CD4-positive, alpha-beta T cell (primary cell): ENCODE results near the gene B4GALT2. TPM values are rescaled to one million over a fixed set of nuclear protein-coding genes. Genes with fewer than 3 reads are reported as not detected.

Experiments
- ATAC-seq: fragments of 200-7000 bp; cut with Tn5 transposase; one replicate; pipeline ENCODE4 v1.10.0; 2022; ENCODE audit warnings: mild to moderate bottlenecking; ENCODE audit not compliant: poor library complexity
- CTCF ChIA-PET: fragments of 350-600 bp; sonication (Branson Sonifier 250); formaldehyde crosslinking; loops from one replicate; lab custom pipeline; 2021; ENCODE audit warnings: antibody characterized with exemption, inconsistent platforms; lab: Charles Lee
- POLR2A ChIA-PET: fragments of 350-600 bp; sonication (Branson Sonifier 250); formaldehyde crosslinking; loops from one replicate; lab custom pipeline; 2021; ENCODE audit warnings: antibody characterized with exemption, inconsistent platforms; lab: Charles Lee
- DNase-seq, 14 experiments: peaks; one replicate each; pipeline ENCODE4 v3.0.0-alpha.2; 2013 to 2020; ENCODE audit warnings: mixed read lengths in 2 of 14
- H3K27ac ChIP-seq, 2 donors: one replicate each; pipeline versions ENCODE4 v1.5.1 to v1.7.0; 2013; ENCODE audit warnings: low read length in 2 of 2, low read depth in 1 of 2, mild to moderate bottlenecking in 1 of 2
- H3K27me3 ChIP-seq, 2 experiments: 1 replicate in 1 of 2; 2 replicates in 1 of 2; pipeline versions ENCODE4 v1.6.1 to v1.7.0; 2013; ENCODE audit warnings: low read length in 2 of 2, control low read depth in 1 of 2, mild to moderate bottlenecking in 1 of 2, moderate library complexity in 1 of 2; ENCODE audit not compliant: insufficient read depth in 2 of 2, control insufficient read depth in 1 of 2
- H3K36me3 ChIP-seq: one replicate; pipeline ENCODE4 v1.6.1; 2013; ENCODE audit warnings: low read length, control low read depth; ENCODE audit not compliant: insufficient read depth
- H3K4me1 ChIP-seq: one replicate; pipeline ENCODE4 v1.6.1; 2013; ENCODE audit warnings: low read length, control low read depth; ENCODE audit not compliant: insufficient read depth
- H3K4me3 ChIP-seq: one replicate; pipeline ENCODE4 v1.5.1; 2013; ENCODE audit warnings: mild to moderate bottlenecking, low read length, moderate library complexity
- H3K9me3 ChIP-seq, 2 experiments: 1 replicate in 1 of 2; 2 replicates in 1 of 2; pipeline versions ENCODE4 v1.6.1 to v1.7.0; 2013; ENCODE audit warnings: low read length in 2 of 2, mild to moderate bottlenecking in 2 of 2, control low read depth in 1 of 2, moderate library complexity in 1 of 2; ENCODE audit not compliant: control insufficient read depth in 1 of 2, insufficient read depth in 1 of 2
- H3K27ac Mint-ChIP-seq: one replicate; pipeline ENCODE4 v1.8.0; 2020; ENCODE audit warnings: mixed read lengths
- H3K27me3 Mint-ChIP-seq: one replicate; pipeline ENCODE4 v1.8.0; 2021; ENCODE audit warnings: mixed read lengths
- H3K36me3 Mint-ChIP-seq: one replicate; pipeline ENCODE4 v1.8.0; 2021; ENCODE audit warnings: low read depth, mixed read lengths
- H3K4me1 Mint-ChIP-seq: one replicate; pipeline ENCODE4 v1.8.0; 2021; ENCODE audit warnings: low read depth, mixed read lengths
- H3K4me3 Mint-ChIP-seq: one replicate; pipeline ENCODE4 v1.8.0; 2020; ENCODE audit warnings: mild to moderate bottlenecking, mixed read lengths
- H3K9me3 Mint-ChIP-seq: one replicate; pipeline ENCODE4 v1.8.0; 2020; ENCODE audit warnings: mixed read lengths
- intact Hi-C, 2 experiments: fragments of 100-400 bp; cut with DNase I in 1 of 2; cut with micrococcal nuclease in 1 of 2; formaldehyde crosslinking; loops; one replicate each; pipeline versions ENCODE4 v1.15.1 to v1.9.0; 2023 to 2025; cut with DNase I, micrococcal nuclease
- total RNA-seq, 174 experiments: library from RNA in 2 of 174; stranded (reverse) in 2 of 174; gene quantifications; one replicate each; pipeline ENCODE4 v1.2.3 and lab custom pipeline; 2021 to 2026
- TF ChIP-seq, protein P1 (sequence below): fragments of 200-600 bp; IDR thresholded peaks from one replicate; pipeline ENCODE4 v1.8.0; 2022; ENCODE audit warnings: antibody characterized with exemption, mild to moderate bottlenecking

The B4GALT2 gene
- total RNA-seq, 2 experiments from 2014 or later: 0.22 to 0.34 TPM

DNA sequence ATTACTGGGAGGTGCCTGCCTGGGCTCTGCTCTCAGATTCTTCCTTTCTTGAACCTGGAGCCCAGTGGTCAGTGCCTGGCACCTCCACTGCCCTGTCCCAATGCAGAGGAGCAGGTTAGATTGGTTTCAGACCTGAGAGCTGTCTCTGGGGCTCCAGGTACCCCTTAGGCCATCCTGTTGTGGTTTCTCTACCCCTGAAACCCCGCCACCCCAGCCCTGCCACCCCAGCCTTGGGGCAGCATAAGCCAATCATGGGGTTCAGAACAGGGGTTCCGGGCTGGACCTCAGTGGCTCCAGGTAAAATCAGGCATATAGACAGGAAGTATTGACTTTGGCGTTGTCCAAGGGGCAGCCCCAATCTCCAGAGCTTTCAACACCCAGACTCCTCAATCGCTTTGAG lies 55.4 kb downstream of the B4GALT2 start:
- H3K27me3 Mint-ChIP-seq: no peaks in the 10 kb centered on the region
- intact Hi-C loops: loop anchor here in 1 of 2 experiments (5.0 kb wide), 4 partner anchors 42 to 638 kb away; partner anchors contain the start of genes ARMH1, CCDC24, DMAP1 and KDM4A
- Histone ChIP-seq H3K4me3 (no peak overlapping the region), H3K9me3 (no peaks in the 10 kb centered on the region), H3K27ac (no peak overlapping the region), H3K36me3 (no peaks in the 10 kb centered on the region), H3K4me1 (peaks cover 15% of the 10 kb centered on the region), H3K27me3 (no peaks in the 10 kb centered on the region)
- DNase-seq: no peak
- H3K4me3 Mint-ChIP-seq: no peak overlapping the region
- H3K4me1 Mint-ChIP-seq: peaks cover 17% of the 10 kb centered on the region
- no peak for ATAC-seq
- H3K36me3 Mint-ChIP-seq: no peaks in the 10 kb centered on the region
- TF ChIP-seq, protein P1, sequence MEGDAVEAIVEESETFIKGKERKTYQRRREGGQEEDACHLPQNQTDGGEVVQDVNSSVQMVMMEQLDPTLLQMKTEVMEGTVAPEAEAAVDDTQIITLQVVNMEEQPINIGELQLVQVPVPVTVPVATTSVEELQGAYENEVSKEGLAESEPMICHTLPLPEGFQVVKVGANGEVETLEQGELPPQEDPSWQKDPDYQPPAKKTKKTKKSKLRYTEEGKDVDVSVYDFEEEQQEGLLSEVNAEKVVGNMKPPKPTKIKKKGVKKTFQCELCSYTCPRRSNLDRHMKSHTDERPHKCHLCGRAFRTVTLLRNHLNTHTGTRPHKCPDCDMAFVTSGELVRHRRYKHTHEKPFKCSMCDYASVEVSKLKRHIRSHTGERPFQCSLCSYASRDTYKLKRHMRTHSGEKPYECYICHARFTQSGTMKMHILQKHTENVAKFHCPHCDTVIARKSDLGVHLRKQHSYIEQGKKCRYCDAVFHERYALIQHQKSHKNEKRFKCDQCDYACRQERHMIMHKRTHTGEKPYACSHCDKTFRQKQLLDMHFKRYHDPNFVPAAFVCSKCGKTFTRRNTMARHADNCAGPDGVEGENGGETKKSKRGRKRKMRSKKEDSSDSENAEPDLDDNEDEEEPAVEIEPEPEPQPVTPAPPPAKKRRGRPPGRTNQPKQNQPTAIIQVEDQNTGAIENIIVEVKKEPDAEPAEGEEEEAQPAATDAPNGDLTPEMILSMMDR: no peak
- H3K9me3 Mint-ChIP-seq: no peaks in the 10 kb centered on the region
- POLR2A ChIA-PET: no interaction called here
- CTCF ChIA-PET: interaction anchor here (2.5 kb wide), 1 partner anchor 60 kb away, joined by 13 read pairs; the partner anchor contains the start of gene ATP6V0B
- no peak overlapping the region for H3K27ac Mint-ChIP-seq

DNA sequence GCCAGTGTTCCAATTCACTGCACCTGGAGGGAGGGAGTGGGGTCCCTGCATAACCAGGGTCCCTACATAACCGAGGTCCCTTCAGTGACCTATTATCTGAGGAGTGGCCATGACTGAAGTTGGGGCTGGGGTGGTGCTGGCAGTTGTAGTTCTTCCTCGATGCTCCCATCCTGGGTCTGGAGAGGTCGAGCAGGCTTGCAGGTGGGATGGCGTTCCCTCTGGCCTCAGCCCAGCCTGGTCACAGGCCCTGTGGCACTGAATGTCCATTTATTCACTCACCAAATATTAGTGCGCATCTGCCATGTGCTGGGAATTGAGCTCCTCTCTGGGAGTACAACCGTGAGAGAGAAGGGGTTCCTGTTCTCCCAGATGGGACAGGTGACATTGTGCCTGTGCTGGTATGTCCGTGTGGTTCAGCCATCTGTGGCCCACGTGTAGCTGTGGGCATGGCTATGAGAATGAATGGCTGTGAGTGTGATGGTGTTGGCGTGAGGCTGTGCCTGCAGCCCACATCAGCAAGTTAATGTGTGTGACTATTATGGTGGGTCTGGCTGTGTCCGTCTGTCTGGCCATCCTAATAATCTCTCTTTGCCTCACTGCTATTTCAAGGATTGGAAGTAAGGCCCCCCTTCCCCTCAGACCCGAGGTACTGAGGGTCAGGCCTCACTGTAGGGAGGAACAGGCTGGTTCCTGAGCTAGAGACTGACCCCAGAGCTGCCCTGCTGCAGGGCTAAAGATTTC lies 56.1 kb downstream of the B4GALT2 start:
- no peaks in the 10 kb centered on the region for H3K9me3 ChIP-seq
- H3K4me3 ChIP-seq: no peak overlapping the region
- H3K27me3 ChIP-seq: no peaks in the 10 kb centered on the region
- Mint-ChIP-seq H3K27ac (no peak overlapping the region), H3K4me3 (no peak overlapping the region), H3K36me3 (no peaks in the 10 kb centered on the region), H3K4me1 (peaks cover 11% of the 10 kb centered on the region), H3K27me3 (no peaks in the 10 kb centered on the region), H3K9me3 (no peaks in the 10 kb centered on the region)
- ATAC-seq: no peak
- TF ChIP-seq, protein P1: no peak
- CTCF ChIA-PET: interaction anchor here (2.0 to 2.5 kb wide), 2 partner anchors 30 to 60 kb away, joined by 13 to 49 read pairs; partner anchors contain the start of gene ATP6V0B
- no peak for DNase-seq
- POLR2A ChIA-PET: no interaction called here
- H3K27ac ChIP-seq: no peak overlapping the region
- no peaks in the 10 kb centered on the region for H3K36me3 ChIP-seq
- H3K4me1 ChIP-seq: peaks cover 10% of the 10 kb centered on the region
- intact Hi-C loops: loop anchor here in 1 of 2 experiments (5.0 kb wide), 5 partner anchors 43 to 637 kb away; partner anchors contain the start of genes ARMH1, CCDC24, DMAP1 and KDM4A

DNA sequence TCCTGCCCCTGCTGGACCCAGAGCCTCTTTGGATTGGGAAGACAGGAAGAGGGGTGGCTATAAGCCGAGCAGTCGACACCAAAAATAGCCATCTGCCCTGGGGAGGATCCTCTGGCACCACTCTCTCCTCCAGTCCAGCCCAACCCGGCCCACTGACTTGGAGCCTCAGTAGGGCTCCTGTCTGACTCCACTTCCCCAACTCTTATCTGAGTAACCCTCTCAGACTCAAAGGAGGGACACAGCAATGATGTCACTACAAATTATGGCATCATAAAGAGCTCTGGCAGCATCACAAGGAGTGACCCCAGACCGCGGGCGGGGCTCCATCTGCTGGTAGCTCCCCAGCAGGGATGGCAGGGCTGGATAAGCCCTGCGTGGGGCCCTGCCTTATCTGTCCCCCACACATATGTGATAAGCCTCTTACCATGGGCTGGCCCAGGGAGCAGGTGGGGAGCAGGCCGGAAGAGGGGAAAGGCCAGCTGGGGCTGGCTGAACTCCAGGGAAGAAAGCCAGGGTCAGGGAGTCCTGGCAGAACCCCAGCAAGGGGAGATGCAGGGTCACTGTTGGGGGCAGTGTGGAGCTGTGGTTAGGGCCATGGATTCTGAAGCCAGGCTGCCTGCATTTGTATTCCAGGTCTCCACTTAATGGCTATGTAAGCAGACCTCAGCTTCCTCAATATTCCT lies 56.9 kb downstream of the B4GALT2 start:
- no peaks in the 10 kb centered on the region for H3K27me3 Mint-ChIP-seq
- Histone ChIP-seq H3K36me3 (no peaks in the 10 kb centered on the region), H3K9me3 (no peaks in the 10 kb centered on the region), H3K27me3 (no peaks in the 10 kb centered on the region), H3K27ac (no peak overlapping the region), H3K4me1 (peaks cover 10% of the 10 kb centered on the region), H3K4me3 (no peak overlapping the region)
- TF ChIP-seq, protein P1: no peak
- H3K4me3 Mint-ChIP-seq: no peak overlapping the region
- ChIA-PET CTCF (interaction anchor here (1.0 to 2.5 kb wide), 7 partner anchors 9 to 506 kb away, joined by 3 to 49 read pairs (median 6); partner anchors contain the start of gene ATP6V0B), POLR2A (no interaction called here)
- no peaks in the 10 kb centered on the region for H3K36me3 Mint-ChIP-seq
- H3K4me1 Mint-ChIP-seq: peaks cover 11% of the 10 kb centered on the region
- intact Hi-C loops: loop anchor here (1.0 to 5.0 kb wide), 4 partner anchors 31 to 507 kb away; no protein-coding TSS in a partner anchor
- H3K27ac Mint-ChIP-seq: no peak overlapping the region
- ATAC-seq (no peak), DNase-seq (no peak)
- no peaks in the 10 kb centered on the region for H3K9me3 Mint-ChIP-seq
